H1 (cell line): Measurements from ENCODE around the gene RBMS1. TPM values are rescaled to one million over a fixed set of nuclear protein-coding genes. Genes with fewer than 3 reads are reported as not detected.

Source experiments
- CTCF ChIA-PET: fragments of 300-600 bp; sonication (Branson Sonifier 250); formaldehyde crosslinking; loops from one replicate; lab custom pipeline; 2021; ENCODE audit not compliant: partially characterized antibody; lab: Charles Lee
- POLR2A ChIA-PET: fragments of 300-600 bp; sonication (Branson Sonifier 250); formaldehyde crosslinking; loops from one replicate; lab custom pipeline; 2021; ENCODE audit warnings: inconsistent platforms; ENCODE audit not compliant: partially characterized antibody; lab: Charles Lee
- DNase-seq, 2 experiments: peaks; one replicate each; pipeline versions ENCODE4 v3.0.0 to v3.0.0-alpha.2; 2010 to 2022; ENCODE audit warnings: low spot score in 2 of 2, low read depth in 1 of 2, mixed read lengths in 1 of 2
- FAIRE-seq: peaks from 2 replicates; lab custom pipeline; 2011; peaks lifted over from hg19 to GRCh38; lab: Jason Lieb, UNC
- H2AFZ ChIP-seq: 2 replicates; pipeline ENCODE4 v1.8.1; 2012; ENCODE audit warnings: low read length, inconsistent platforms
- H2AK5ac ChIP-seq: 2 replicates; pipeline ENCODE4 v1.6.1; 2013; ENCODE audit warnings: low read depth, low read length
- H2BK120ac ChIP-seq: replicated peaks from 2 replicates; pipeline ENCODE3; 2013; ENCODE audit warnings: low read depth, low read length, inconsistent platforms
- H2BK12ac ChIP-seq: 2 replicates; pipeline ENCODE4 v1.6.1; 2013; ENCODE audit warnings: low read depth, low read length
- H2BK15ac ChIP-seq: 2 replicates; pipeline ENCODE4 v1.6.1; 2013; ENCODE audit warnings: low read length
- H2BK20ac ChIP-seq: 2 replicates; pipeline ENCODE4 v1.6.1; 2013; ENCODE audit warnings: low read length
- H2BK5ac ChIP-seq: 2 replicates; pipeline ENCODE4 v1.6.1; 2013; ENCODE audit warnings: low read depth, low read length
- H3K14ac ChIP-seq: 2 replicates; pipeline ENCODE4 v1.6.1; 2013; ENCODE audit warnings: inconsistent platforms; ENCODE audit not compliant: insufficient read length
- H3K18ac ChIP-seq: 2 replicates; pipeline ENCODE4 v1.6.1; 2013; ENCODE audit warnings: low read length; ENCODE audit errors: extremely low read depth
- H3K23ac ChIP-seq: 2 replicates; pipeline ENCODE4 v1.6.1; 2013; ENCODE audit warnings: inconsistent platforms; ENCODE audit not compliant: insufficient read length
- H3K23me2 ChIP-seq: 2 replicates; pipeline ENCODE4 v1.6.1; 2013; ENCODE audit warnings: low read depth, low read length
- H3K27ac ChIP-seq: 2 replicates; pipeline ENCODE4 v1.6.1; 2011; ENCODE audit warnings: low read depth, low read length, inconsistent platforms
- H3K27me3 ChIP-seq, 4 experiments: replicated peaks in 1 of 4; 1 replicate in 1 of 4; 2 replicates in 3 of 4; pipeline versions ENCODE4 v1.6.1 to v1.8.1; 2011 to 2013; ENCODE audit warnings: low read length in 3 of 4, mild to moderate bottlenecking in 3 of 4, inconsistent platforms in 2 of 4, mixed read lengths in 2 of 4, moderate library complexity in 1 of 4; ENCODE audit not compliant: control insufficient read depth in 3 of 4, insufficient read depth in 3 of 4; ENCODE audit errors: extremely low read depth in 1 of 4
- H3K36me3 ChIP-seq, 4 experiments: 2 replicates each; pipeline versions ENCODE4 v1.6.1 to v1.8.1; 2011 to 2013; ENCODE audit warnings: mild to moderate bottlenecking in 4 of 4, low read length in 3 of 4, moderate library complexity in 2 of 4, control low read depth in 1 of 4, inconsistent platforms in 1 of 4; ENCODE audit not compliant: insufficient read depth in 4 of 4, control insufficient read depth in 2 of 4
- H3K4ac ChIP-seq: replicated peaks from 2 replicates; pipeline ENCODE3; 2013; ENCODE audit warnings: low read length, low read depth, mixed read lengths, inconsistent platforms; ENCODE audit not compliant: insufficient read length
- H3K4me1 ChIP-seq, 4 experiments: replicated peaks in 1 of 4; 1 replicate in 1 of 4; 2 replicates in 3 of 4; pipeline versions ENCODE4 v1.6.1 to v1.8.1; 2011 to 2013; ENCODE audit warnings: low read length in 3 of 4, inconsistent platforms in 2 of 4, mixed read lengths in 1 of 4; ENCODE audit not compliant: insufficient read depth in 4 of 4, control insufficient read depth in 3 of 4
- H3K4me2 ChIP-seq, 2 experiments: 2 replicates each; pipeline versions ENCODE4 v1.6.1 to v1.8.1; 2011 to 2013; ENCODE audit warnings: low read depth in 2 of 2, low read length in 2 of 2, control low read depth in 1 of 2, inconsistent platforms in 1 of 2, mild to moderate bottlenecking in 1 of 2; ENCODE audit not compliant: insufficient read depth in 1 of 2
- H3K4me3 ChIP-seq, 4 experiments: fragments of 200-600, 300-600 bp in 1 of 4; sonication (generic), shearing (Covaris generic), sonication (Bioruptor Twin) in 1 of 4; 2 replicates each; pipeline versions ENCODE4 v1.5.1 to v1.8.1; 2011 to 2016; ENCODE audit warnings: low read length in 4 of 4, low read depth in 3 of 4, control low read depth in 2 of 4, inconsistent platforms in 2 of 4, mild to moderate bottlenecking in 2 of 4, mixed read lengths in 1 of 4, moderate library complexity in 1 of 4; ENCODE audit not compliant: insufficient read depth in 2 of 4; ENCODE audit errors: extremely low read depth in 1 of 4
- H3K56ac ChIP-seq: replicated peaks from 2 replicates; pipeline ENCODE3; 2013; ENCODE audit warnings: low read depth, mild to moderate bottlenecking, mixed read lengths, low read length, inconsistent platforms; ENCODE audit not compliant: insufficient read length
- H3K79me1 ChIP-seq: 2 replicates; pipeline ENCODE4 v1.6.1; 2013; ENCODE audit warnings: low read depth, low read length, control low read depth
- H3K79me2 ChIP-seq, 2 experiments: 2 replicates each; pipeline versions ENCODE4 v1.6.1 to v1.8.1; 2012 to 2013; ENCODE audit warnings: low read length in 2 of 2, mild to moderate bottlenecking in 2 of 2, inconsistent platforms in 1 of 2; ENCODE audit not compliant: insufficient read depth in 2 of 2, control insufficient read depth in 1 of 2
- H3K9ac ChIP-seq, 4 experiments: replicated peaks in 1 of 4; 1 replicate in 1 of 4; 2 replicates in 3 of 4; pipeline versions ENCODE4 v1.6.1 to v1.8.1; 2011 to 2013; ENCODE audit warnings: low read depth in 3 of 4, low read length in 3 of 4, control low read depth in 2 of 4, mild to moderate bottlenecking in 2 of 4, moderate library complexity in 2 of 4, inconsistent platforms in 1 of 4; ENCODE audit errors: extremely low read depth in 1 of 4
- H3K9me3 ChIP-seq, 2 experiments: 2 replicates each; pipeline versions ENCODE4 v1.6.1 to v1.8.1; 2012 to 2013; ENCODE audit warnings: mild to moderate bottlenecking in 2 of 2, moderate library complexity in 2 of 2, control low read depth in 1 of 2, inconsistent platforms in 1 of 2, low read depth in 1 of 2, low read length in 1 of 2, mixed read lengths in 1 of 2; ENCODE audit not compliant: insufficient read depth in 2 of 2
- H4K20me1 ChIP-seq, 2 experiments: replicated peaks in 1 of 2; 2 replicates each; pipeline versions ENCODE3 to v1.8.1; 2011 to 2013; ENCODE audit warnings: inconsistent platforms in 2 of 2, low read length in 2 of 2, mild to moderate bottlenecking in 1 of 2; ENCODE audit not compliant: insufficient read depth in 2 of 2, control insufficient read depth in 1 of 2
- H4K5ac ChIP-seq: 2 replicates; pipeline ENCODE4 v1.6.1; 2013; ENCODE audit warnings: low read length, low read depth, mixed read lengths, inconsistent platforms; ENCODE audit not compliant: insufficient read length
- H4K8ac ChIP-seq: 2 replicates; pipeline ENCODE4 v1.8.0; 2013; ENCODE audit warnings: mild to moderate bottlenecking, moderate library complexity, low read length, inconsistent platforms; ENCODE audit not compliant: insufficient read depth; ENCODE audit errors: extremely low read depth
- H4K91ac ChIP-seq: replicated peaks from 2 replicates; pipeline ENCODE3; 2013; ENCODE audit warnings: low read length, mixed read lengths, inconsistent platforms; ENCODE audit not compliant: insufficient read length
- ASH2L ChIP-seq: fragments of 200-600, 300-600 bp; sonication (generic); IDR thresholded peaks from one replicate; pipeline ENCODE4 v1.7.1; 2017; ENCODE audit warnings: low read length
- CHD1 ChIP-seq: IDR thresholded peaks from 2 replicates; pipeline ENCODE4 v1.6.1; 2012; ENCODE audit warnings: low read depth, low read length, improper control_type of control experiment
- EP300 ChIP-seq, 2 experiments: IDR thresholded peaks; 1 replicate in 1 of 2; 2 replicates in 1 of 2; pipeline ENCODE4 v1.6.1; 2011 to 2012; ENCODE audit warnings: low read depth in 2 of 2, low read length in 2 of 2, mild to moderate bottlenecking in 2 of 2, borderline replicate concordance in 1 of 2, inconsistent platforms in 1 of 2, moderate library complexity in 1 of 2
- EZH2 ChIP-seq: fragments of 200-600 bp; sonication (generic); IDR thresholded peaks from 2 replicates; pipeline ENCODE4 v1.7.1; 2012; ENCODE audit warnings: low read depth, mild to moderate bottlenecking, moderate library complexity, low read length, inconsistent platforms; ENCODE audit not compliant: severe bottlenecking
- SRF ChIP-seq: IDR thresholded peaks from 2 replicates; pipeline ENCODE4 v1.6.1; 2011; ENCODE audit warnings: mild to moderate bottlenecking, low read depth, low read length, moderate library complexity
- YY1 ChIP-seq: IDR thresholded peaks from 2 replicates; pipeline ENCODE4 v1.6.1; 2011; ENCODE audit warnings: low read depth, mild to moderate bottlenecking, low read length
- WGBS, 2 experiments: shearing (Covaris generic) in 1 of 2; methylation state at CpG; one replicate each; pipeline versions ENCODE4 v1.1.6 to v1.1.7; 2013 to 2015; ENCODE audit warnings: low lambda C conversion rate in 2 of 2, mixed read lengths in 2 of 2, inconsistent platforms in 1 of 2, low coverage in 1 of 2, missing lambda C conversion rate in 1 of 2; ENCODE audit not compliant: insufficient replicate concordance in 2 of 2, insufficient coverage in 1 of 2, insufficient read length in 1 of 2; ENCODE audit errors: extremely low coverage in 1 of 2, missing lambda C conversion rate in 1 of 2; 5-methylcytosine and 5-hydroxymethylcytosine counted together
- polyA plus RNA-seq, 7 experiments: library from polyadenylated mRNA; depleted of rRNA in 3 of 7; stranded (reverse) in 5 of 7; unstranded in 2 of 7; fragments of >200 nt in 5 of 7; fragments of 200-250 nt in 2 of 7; gene quantifications; 1 replicate in 5 of 7; 2 replicates in 1 of 7; 4 replicates in 1 of 7; pipeline versions ENCODE4 v1.2.1 to v1.2.3, GENCODE V29; 2011 to 2013; ENCODE audit warnings: missing spikeins in 2 of 7, mixed read lengths in 2 of 7
- total RNA-seq: library from RNA; stranded (reverse); fragmentation: NEBNext Ultra II Directional; extraction: Animal tissue kit (Norgen Biotek cat#: 25700); gene quantifications from 2 replicates; pipeline ENCODE4 v1.2.1, GENCODE V29; 2021
- TF ChIP-seq, protein P1 (sequence below), 3 experiments: IDR thresholded peaks; 1 replicate in 2 of 3; 2 replicates in 1 of 3; pipeline versions ENCODE4 v1.5.1 to v1.6.1; 2011; ENCODE audit warnings: low read length in 3 of 3, mild to moderate bottlenecking in 3 of 3, inconsistent platforms in 2 of 3, low read depth in 1 of 3, moderate library complexity in 1 of 3; ENCODE audit not compliant: insufficient read depth in 1 of 3; ENCODE audit errors: control extremely low read depth in 1 of 3

The RBMS1 gene
- total and polyA plus RNA-seq, 2 of the 8 experiments (the other 6 are each of a cell fraction or from before 2014, with no cell fraction given): 53.7 to 60.0 TPM

DNA sequence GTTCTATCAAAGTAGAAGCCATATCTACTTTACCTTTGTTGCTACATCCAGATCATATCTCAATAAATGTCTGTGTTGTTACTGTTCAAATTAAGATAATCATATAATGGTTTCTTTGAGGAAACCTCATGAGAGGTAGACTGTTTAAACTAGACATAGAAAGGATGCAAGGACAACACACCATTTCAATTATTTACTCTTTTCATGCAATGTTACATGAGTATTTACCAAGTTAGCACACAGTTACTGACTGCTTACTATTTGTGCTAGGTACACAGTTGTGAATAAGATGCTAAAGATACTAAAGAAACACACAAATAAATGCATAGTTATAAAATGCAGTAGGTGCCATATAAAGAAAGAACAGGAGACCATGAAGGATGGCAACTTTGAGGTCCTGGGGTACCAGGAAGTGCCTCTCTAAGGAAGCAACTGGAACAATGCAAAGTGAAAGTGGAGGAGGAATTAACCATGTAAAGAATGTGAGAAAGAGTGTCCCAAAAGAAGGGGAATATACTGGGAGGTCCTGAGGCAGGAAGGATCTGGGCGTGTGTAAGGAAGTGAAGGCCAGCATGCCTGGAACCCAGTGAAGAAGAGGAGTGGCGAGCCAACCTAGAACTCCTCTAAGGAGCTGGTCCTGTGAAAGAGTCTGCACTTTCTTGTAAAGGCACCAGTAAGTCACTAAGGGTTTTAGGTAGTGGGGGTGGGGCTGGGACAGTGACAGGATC lies 39.4 kb downstream of the RBMS1 start:
- H3K27me3 ChIP-seq: no peaks in the 10 kb centered on the region
- no peak overlapping the region for H3K4me3 ChIP-seq
- H2BK120ac ChIP-seq: no peak overlapping the region
- no peak overlapping the region for H2BK20ac ChIP-seq
- H4K91ac ChIP-seq: no peak overlapping the region
- no peak overlapping the region for H3K9ac ChIP-seq
- H3K14ac ChIP-seq: no peak overlapping the region
- no peak overlapping the region for H2BK15ac ChIP-seq
- H3K18ac ChIP-seq: no peak overlapping the region
- H2BK12ac ChIP-seq: no peak overlapping the region
- H2AFZ ChIP-seq: no peak overlapping the region
- H3K4me1 ChIP-seq: no peaks in the 10 kb centered on the region
- no peak overlapping the region for H3K23ac ChIP-seq
- no peak overlapping the region for H2BK5ac ChIP-seq
- peaks cover 0 to 41% of the 10 kb centered on the region in 2 experiments; a peak in 2 of 4 replicates for H3K79me2 ChIP-seq
- FAIRE-seq (no peak), DNase-seq (no peak)
- CTCF ChIA-PET: interaction anchor here (1.0 kb wide), 1 partner anchor 25 kb away, joined by 4 read pairs; no protein-coding TSS in a partner anchor
- peaks cover 0 to 3% of the 10 kb centered on the region in 2 experiments for H4K20me1 ChIP-seq
- H3K9me3 ChIP-seq: no peaks in the 10 kb centered on the region
- H4K8ac ChIP-seq: no peak overlapping the region
- no peak overlapping the region for H3K4me2 ChIP-seq
- TF ChIP-seq SRF: no peak
- TF ChIP-seq YY1: no peak
- TF ChIP-seq, protein P1, sequence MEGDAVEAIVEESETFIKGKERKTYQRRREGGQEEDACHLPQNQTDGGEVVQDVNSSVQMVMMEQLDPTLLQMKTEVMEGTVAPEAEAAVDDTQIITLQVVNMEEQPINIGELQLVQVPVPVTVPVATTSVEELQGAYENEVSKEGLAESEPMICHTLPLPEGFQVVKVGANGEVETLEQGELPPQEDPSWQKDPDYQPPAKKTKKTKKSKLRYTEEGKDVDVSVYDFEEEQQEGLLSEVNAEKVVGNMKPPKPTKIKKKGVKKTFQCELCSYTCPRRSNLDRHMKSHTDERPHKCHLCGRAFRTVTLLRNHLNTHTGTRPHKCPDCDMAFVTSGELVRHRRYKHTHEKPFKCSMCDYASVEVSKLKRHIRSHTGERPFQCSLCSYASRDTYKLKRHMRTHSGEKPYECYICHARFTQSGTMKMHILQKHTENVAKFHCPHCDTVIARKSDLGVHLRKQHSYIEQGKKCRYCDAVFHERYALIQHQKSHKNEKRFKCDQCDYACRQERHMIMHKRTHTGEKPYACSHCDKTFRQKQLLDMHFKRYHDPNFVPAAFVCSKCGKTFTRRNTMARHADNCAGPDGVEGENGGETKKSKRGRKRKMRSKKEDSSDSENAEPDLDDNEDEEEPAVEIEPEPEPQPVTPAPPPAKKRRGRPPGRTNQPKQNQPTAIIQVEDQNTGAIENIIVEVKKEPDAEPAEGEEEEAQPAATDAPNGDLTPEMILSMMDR (IDR thresholded peaks at IDR 0.05; ENCODE audit: control extremely low read depth in 1 of 3, insufficient read depth in 1 of 3, low read depth in 1 of 3, low read length in 3 of 3): no peak
- no peak for TF ChIP-seq EZH2
- no peak for TF ChIP-seq EP300 (IDR thresholded peaks at IDR 0.05; ENCODE audit: borderline replicate concordance in 1 of 2, low read depth in 2 of 2, low read length in 2 of 2)
- no peak for TF ChIP-seq CHD1
- TF ChIP-seq ASH2L: no peak
- H3K36me3 ChIP-seq: no peaks in the 10 kb centered on the region; a peak in 1 of 8 replicates
- H4K5ac ChIP-seq: no peak overlapping the region
- no peak overlapping the region for H2AK5ac ChIP-seq
- H3K27ac ChIP-seq: no peak overlapping the region
- H3K23me2 ChIP-seq: no peaks in the 10 kb centered on the region
- WGBS, 2 experiments: 87% methylated on average over 2 of the region's 2 CpGs; no CpG with 5 or more reads in 1 of the 2 experiments
- no peak overlapping the region for H3K56ac ChIP-seq
- peaks cover 3% of the 10 kb centered on the region; the same call in 1 of the 2 replicates for H3K79me1 ChIP-seq
- POLR2A ChIA-PET: no interaction called here
- no peak overlapping the region for H3K4ac ChIP-seq
